HG03066 (cell line): ENCODE measurements around the gene KSR1.
A peak's percentile ranks its signal among the peaks of the same experiment; 100 is the strongest.

Source experiments
- ATAC-seq: cut with Tn5 transposase; IDR thresholded peaks from one replicate; pipeline ENCODE4 v1.9.1; 2021; ENCODE audit warnings: low read depth; ENCODE audit not compliant: unreplicated experiment

KSR1 gene

DNA sequence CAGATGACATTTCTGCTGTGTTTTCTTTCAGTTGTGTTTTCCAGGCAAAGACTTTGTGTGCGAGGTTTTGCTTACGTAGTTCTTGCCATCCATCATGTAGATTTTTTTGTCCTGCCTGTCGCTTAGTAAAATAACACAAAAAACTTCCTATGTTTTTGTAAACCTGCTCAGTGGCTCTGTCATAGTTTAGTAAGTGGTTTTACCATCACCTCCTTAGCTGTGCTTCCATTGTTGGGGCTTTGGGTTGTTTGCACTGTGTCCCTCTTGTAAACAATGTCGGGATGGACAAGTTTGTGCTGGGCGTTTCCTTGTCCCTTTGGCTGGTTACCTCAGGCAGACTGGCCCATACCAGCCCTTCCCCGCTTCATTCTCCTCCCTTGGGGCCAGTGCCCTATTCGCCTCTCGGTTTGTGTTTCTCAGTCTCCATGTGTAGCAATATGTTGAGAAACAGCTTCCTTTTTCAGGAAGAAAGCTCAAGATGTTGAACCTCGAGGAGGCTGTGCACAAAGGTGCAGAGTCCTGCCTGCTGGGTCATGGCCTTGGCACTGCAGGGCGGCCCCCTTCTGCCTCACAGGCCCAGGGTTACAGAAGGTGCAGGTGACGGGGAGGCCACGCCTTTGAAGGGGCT is 74.6 kb downstream of the KSR1 start:
- ATAC-seq, result peak; percentile 37

DNA sequence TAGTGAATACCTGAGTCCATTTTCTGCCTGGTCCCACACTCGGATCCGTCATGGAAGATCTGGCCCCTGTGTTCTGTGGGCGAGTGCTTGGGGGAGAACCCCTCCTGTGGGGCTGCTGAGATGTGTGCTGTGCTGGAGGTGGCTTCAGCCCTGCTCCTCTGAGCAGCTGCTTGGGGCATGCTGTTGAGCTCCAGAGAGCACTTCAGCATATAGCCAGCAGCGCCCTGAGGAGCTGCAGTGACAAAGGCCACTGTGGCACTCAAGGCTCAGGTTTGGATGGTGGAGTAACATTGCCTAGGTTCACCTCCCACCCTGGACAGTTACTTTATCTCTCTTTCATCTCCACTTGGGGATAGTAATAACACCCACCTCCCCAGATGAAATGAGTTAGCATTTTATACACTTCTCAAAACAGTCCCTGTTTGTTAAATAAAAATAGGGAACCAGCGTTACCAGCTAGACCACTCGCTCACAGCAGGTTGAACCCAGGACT is 75.3 kb downstream of the KSR1 start:
- ATAC-seq, result peak; percentile 32

DNA sequence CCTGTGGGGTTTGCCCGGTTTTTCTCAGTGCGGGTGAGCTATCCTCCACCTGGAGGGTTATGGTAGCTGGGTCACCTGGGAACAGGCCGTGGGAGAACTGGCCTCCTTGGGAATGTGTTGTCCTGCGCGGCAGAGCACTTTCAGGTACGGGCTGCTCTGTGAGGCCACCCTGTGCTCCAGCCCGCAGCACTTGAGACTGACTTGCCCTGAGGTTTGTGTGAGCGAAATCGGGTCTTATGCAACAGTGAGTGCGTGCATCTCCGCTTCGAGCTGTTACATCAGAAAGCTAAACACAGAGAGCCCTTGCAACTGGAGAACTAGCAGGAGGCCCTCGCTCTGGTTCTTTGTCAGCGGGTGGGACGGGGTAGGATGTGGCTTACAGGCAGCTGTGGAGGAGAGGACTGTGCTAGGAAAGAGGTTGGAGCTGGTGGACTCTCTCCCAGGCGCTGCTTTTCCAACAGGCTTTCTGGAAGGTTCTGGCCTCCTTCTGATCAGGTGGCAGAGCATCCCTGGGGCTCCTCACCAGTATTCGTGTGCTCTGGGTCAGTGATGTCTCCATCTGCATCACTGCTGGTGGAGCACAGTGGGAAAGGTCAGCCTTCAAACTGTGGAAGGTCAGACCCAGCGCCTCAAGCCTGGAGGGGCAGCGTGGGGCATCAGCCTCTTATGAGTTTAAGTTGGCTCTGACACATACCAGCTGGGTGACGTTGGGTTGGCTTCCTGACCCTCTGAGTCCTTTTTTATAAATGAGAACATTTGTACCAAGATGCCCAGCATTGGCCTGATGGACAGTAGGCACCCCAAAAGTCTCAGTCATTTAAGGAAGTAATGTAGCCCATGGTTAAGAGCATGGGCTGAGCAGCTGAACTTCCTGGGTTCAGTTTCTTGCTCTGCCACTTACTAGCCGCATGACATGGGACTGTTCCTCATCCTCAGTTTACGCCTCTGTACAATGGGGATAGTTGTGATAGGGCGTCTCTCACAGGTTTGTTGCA is 76.3 kb downstream of the KSR1 start:
- ATAC-seq, result no peak

DNA sequence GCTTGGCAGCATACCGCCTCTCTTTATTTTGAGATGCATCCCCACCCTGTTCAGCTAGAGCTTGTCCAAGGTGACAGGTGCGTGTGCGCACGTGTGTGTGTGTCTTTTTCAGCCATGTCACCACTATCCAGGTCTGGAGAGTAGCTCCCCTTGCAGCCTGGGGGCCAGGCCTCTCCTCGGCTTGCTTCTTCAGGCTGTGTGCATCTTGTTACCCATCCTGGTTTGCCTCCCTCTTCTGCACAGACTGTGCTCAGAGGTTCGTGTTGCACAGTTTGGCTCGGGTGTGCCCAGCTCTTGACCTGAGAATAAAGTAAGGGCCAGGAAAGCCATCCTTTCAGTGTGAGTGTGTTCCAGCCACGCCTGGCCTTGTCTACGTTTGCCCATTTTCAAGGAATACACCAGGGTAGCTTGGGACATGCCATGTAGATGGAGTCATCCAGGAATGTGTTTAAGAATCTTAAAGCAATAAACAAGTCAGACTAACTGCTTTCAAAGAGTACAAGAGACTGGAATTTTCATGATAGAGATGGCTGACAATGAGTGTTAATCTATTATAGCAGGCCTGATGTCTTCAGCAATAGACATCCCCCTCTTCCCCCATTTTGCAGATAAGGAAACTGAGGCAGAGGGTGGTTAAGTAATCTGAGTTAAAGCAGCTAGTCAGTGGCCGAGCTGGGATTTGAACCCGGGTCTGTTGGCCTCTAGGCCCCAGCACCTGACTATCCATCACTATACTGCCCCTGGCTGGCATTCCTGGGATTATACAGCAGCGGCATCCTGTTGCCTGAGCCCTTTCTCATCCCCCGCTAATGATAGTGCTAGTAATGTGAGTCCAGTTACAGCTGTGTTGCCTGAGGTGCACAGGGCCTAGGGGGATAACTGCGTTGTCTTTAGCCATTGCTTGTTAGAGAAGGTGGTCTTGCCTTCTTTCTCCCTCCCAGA is 77.9 kb downstream of the KSR1 start:
- no peak for ATAC-seq

DNA sequence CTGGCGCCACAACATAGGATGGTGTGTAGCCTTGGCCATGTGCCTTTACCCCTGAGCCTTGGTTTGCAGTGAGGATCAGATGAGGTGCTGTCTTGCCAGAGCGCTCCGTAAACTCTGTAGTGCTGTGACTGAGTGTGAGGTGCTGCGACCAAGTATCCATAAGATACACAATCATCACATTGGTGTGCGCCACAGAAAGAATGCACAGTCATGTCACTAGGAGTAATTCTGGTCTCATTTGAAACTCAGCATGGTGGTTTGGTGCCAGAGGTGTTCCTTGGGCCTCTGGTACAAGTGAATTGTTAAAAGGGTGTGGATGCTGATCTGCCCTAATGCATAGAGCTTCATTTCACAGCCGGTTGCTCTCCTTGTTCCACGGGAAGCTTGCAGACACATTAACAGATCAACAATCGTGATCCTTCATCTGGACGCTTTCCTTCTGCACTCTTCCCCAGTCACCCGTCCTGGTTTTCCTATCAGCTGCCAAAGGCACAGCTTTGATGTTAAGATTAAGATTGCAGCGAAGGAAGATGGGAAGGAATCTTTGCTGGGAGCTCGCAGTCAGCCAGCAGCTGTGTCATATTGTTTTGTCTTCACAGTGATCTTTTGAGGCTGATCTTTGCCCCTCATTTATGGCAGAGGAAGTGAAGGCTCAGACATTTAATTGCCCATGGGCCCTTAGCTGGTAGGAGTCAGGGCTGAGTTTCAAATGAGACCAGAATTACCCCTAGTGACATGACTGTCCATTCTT is 79.1 kb downstream of the KSR1 start:
- ATAC-seq, result no peak

DNA sequence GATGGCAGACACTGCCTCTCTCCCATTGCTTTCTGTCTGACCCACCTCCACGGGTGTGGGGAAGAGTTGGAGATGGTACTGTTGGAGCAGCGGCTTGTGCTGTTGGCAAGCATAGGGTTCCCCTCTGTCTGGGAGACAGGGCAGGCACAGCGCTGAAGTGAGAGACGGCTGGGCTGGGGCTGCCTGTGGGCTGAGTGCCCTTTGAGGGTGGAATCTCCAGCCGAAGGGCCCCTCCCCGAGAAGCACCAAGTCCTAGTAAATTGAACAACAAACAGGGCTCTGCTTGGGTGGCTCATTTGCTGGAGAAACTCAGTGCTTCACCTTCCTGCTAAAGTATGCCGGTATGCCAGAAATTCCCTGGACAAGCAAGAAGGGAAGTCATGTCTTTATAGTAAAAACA is 79.7 kb downstream of the KSR1 start:
- no peak for ATAC-seq

DNA sequence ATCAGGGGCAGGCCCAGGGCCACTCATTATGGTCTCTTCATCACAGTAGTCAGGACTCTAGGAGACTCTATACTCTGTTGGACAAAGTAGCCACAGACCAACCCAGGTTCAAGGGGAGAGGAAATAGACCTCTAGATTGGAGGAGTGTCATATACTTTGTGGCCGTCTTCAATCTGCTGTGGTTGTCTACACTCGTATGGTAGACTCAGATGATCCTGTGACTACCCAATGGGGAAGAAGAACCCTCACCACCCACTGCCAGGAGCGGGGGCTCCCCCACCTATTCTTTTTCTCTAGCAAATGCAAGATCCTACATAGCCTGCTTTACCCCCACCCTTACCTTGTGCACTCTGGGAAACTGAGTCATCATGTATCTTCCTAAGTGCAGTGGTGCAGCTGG is 80.5 kb downstream of the KSR1 start:
- ATAC-seq, result no peak

DNA sequence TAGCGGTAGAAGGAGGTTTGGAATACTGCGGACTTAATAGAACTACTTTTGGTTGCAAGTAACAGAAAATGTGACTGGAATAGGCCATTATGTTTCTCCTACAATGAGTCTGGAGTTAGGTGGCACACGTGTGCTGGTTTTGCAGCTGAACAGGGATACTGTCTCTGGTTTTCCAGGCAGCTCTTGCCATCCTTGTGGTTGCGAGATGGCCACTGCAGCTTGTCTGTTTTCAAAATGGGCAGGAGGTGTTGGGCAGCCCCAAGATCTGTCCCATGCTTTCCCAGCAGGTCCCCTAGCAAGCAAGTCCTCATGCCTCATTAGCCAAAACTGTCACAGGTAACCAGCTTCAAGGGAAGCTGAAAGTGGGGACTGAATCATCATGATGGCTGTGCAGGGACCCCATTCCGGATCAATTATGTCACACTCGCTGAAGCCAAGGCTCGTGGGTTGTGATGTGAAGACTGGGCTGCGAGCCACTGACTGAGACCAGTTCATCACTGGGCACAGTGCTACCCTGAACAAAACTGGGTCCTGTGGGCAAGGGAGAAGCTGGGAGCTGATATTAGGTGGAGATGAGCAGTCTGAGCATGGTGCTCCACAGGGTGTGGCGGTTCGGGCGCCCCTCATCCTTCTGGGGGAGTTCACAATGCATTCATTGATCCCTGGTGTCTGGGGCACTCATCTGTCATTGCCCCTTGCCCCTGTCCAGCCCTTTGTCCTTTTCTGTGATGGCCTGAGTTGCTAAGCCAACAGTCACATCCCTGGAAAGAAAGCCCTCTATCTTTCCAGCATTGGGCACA is 82.1 kb downstream of the KSR1 start:
- ATAC-seq, result no peak

DNA sequence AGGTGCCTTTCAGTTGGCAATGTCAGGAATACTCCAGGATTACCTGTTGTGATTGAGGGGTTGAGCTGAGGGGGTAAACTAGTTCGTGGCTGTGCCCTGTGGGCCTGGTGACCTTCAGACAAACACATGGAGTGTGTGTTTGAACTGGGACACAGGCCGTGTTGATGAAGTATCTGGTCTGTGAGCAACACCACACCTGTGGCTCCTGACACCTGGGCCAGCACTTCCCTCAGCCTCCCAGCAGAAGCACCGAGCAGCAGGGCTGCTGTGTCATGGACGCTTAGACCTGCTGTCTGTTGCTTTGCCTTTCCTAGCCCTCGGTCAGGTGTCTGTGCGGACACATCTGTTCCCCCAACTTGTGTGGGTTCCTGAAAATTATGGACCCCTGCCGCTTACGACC is 82.9 kb downstream of the KSR1 start:
- no peak for ATAC-seq

DNA sequence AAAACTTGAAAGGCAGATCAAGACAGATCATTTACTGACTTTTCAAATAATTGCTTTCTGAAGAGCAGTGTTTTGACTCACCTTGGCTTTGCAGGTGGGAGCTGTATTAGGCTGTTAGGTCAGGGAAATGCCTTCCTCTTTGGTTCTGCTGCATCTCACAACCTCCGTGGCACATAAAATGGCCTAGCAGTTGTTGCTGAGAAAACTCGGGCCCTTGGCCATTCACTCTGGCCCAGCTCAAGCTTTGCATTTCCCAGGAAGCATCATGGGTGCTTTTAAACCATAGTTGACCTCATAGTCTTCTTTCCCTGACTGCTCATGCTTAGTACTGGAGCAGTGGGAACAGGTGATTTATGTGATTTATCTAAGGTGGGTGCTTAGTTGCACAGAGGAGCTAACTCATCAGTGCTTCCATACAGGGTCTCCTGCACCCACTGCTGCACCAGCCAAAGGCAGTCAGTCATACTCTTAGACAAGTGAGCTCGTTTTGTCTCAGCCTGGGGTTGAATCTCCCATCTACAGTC is 83.6 kb downstream of the KSR1 start:
- ATAC-seq, result no peak

DNA sequence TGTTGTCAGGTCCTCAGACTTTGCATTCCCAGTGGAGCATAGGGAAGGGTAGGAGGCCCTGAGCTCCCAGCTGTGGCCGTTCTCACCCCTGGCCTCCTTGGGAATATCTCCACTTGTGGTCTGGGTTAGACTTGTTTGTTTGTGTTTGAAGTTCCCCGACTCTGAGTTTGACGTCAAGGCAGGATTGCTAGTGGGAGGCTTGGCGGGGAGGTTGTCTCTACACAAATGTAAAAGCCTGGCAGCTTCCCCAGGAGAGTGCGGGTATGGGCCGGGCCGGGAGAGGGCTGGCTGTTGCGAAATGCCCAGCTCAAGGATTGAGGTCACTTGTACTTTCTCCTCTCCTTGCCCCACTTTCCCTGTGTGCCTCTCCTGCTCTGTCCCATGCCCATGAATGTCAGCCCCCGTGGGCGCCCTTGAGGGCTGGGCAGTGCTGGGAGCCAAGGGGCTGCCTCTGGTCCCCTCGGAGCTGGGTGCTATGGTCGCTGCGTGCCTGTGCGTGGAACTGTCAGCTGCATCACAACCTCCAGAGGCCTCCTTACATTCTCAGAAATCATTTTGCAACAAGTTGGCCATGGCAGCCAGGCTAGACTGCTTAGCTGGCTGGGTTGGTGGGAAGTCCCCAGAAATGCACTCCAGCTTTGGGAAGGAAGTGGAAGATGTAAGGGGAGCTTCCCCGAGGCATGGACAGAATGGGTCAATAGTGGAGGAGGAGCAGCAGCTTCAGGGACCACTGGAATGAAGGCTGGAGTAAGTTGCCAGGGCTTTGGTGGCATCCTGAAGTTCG is 84.3 kb downstream of the KSR1 start:
- no peak for ATAC-seq

DNA sequence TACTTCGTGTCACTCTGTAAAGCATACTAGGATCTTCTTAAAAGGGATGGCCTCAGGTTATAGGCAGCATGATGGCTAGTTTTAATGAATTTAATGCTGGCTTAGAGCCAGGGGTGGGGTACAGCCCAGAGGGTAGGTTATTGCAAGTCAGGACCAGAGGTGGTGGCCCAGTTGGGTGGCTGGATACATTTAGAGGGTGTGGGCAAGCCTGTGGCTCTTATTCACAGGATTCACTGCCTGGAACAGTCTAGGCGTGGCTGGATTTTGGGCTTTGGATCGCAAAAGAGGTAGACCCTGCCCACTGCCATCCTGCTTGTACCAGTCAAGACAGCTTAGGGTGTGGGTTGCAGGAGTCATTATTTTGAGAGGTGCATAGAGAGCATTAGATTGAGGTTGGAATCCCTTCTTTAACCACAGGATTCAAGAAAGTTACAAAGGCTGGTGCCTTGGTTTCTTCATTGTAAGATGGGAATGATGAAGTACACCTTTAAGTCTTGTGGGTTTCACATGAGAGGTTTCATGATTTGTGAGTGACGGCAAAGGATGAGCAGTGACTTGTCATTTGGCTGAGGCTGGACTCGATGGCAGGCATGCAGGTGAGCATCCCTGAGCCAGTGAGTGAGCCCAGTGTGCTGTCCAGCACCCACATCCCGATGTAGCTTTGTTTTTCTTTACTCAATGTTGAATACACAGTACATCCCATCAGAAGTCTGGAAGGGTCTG is 85.2 kb downstream of the KSR1 start:
- ATAC-seq, result no peak

DNA sequence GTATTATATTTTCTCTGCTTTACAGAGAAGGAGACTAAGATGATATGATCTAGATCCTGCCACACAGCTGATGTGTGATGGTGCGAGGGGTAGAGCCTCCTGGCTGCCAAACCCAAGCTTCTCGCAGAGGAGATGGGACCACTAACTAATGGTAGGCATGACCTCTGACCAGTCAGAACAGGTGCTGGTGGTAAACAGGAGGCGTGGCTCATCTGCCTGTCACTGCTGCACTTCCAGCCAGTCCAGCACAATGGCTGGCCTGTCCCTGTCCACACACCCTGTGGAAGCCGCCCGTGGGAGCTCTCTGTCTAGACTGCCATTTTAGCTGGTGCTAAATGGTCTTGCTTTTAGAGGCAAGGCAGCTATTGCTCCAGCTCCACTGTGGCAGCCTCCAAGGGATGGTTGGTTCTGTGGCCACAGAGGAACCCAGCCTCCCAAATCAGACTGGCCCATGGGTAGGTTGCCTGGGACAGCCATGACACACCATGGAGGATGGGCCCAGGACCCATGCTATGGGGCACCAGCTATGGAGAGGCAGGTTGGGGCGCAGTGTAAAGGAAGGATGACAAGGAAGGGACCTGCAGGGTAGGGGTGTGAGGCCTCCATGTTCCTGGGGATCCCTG is 86.7 kb downstream of the KSR1 start:
- ATAC-seq, result no peak

DNA sequence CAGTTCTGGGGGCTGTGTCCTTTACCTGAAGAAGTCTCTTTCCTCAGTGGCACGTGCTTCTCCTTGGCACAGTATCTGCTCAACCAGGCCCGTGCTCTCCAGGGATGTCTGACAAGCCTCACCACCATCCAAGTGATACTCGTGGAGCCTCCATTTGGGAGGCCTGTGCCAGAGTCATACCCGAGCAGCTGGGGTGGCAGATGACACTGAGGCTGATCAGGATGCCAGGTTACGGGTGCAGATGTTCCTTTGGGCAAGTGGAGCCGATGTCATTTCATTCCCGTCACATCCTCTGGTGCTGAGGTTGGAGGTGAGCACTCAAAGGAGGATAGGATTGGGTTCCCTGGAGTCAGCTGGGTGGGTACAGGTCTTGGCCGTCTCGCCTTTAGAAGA is 87.2 kb downstream of the KSR1 start:
- no peak for ATAC-seq

DNA sequence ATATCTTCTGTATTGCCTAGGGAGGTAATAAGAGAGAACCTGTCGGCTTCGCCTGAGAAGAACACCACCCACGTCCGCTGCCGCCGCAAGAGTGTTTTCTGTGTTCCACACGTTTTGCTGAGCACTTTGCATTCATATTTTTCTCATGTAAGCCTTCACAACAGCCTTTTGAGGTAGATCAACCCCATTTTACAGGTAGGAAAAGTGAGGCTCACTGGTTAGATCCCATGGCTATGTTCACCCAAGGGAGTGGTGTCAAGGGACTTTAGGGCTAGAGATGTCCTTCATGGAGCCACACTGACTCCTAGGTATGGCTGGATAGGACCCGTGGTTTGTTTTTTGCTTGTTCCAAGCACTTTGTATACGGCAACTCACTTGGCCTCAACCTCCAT is 87.7 kb downstream of the KSR1 start:
- ATAC-seq, result no peak

DNA sequence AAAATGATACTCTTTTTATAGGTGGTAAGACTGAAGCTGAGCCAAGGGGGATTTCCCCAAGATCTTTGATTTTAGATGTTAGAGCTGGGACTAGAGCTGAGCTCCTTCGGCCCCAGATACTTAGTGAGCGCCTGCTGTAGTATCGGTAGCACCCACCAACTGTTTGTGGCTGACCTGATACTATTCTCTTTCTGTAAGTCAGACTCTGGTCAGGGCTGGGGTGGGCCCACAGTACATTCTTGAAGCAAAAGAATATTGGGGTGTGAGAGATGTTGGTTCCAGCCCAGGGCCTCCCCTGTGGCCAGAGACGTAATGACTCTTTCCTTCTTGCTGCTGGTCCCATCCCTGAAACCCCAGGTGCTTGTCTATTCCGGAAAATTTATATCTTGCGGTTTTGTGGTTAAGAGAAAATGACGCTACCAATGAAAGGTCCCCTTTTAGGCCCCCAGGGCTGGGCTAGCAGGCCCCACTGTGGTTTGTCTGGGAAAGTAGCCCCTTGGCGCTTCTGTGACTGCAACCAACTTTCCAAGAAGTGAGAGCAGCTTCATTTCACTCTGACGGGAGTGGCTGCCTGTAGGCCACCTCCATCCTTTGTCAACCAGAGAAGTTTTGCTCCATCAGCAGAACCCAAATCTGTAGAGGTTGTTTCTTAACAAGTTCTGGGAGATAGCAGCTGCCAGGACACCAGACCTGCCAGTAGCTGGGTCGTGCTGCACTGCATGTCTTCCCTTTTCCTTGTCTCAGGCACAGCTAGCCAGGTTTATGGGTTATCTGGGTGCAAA is 88.3 kb downstream of the KSR1 start:
- peak; percentile 81 for ATAC-seq
